ENCODE measurements around the gene P2RY2.

The P2RY2 gene

GRCh38 chr11:73176145-73176873, 41.8 kb upstream of the P2RY2 start:
- DNase-seq (ENCODE audit: insufficient read length, low spot score), result no peak
- FAIRE-seq, result no peak
- TF ChIP-seq POU2F2 (IDR thresholded peaks at IDR 0.05; ENCODE audit: low read depth, low read length) (no peak), POLR2A (IDR thresholded peaks at IDR 0.05; ENCODE audit: low read depth, low read length) (no peak), SPI1 (IDR thresholded peaks at IDR 0.05; ENCODE audit: low read depth, low read length) (no peak), POLR2AphosphoS5 (IDR thresholded peaks at IDR 0.05; ENCODE audit: low read depth, low read length) (no peak), TAF1 (IDR thresholded peaks at IDR 0.05; ENCODE audit: low read depth, low read length) (no peak), PAX5 (IDR thresholded peaks at IDR 0.05; ENCODE audit: insufficient read depth, low read length, severe bottlenecking) (no peak)

- FAIRE-seq (no peak), DNase-seq (ENCODE audit: insufficient read length, low spot score) (no peak)
- no peak for TF ChIP-seq POLR2AphosphoS5 (IDR thresholded peaks at IDR 0.05; ENCODE audit: low read depth, low read length)
- no peak for TF ChIP-seq TAF1 (IDR thresholded peaks at IDR 0.05; ENCODE audit: low read depth, low read length)
- no peak for TF ChIP-seq SPI1 (IDR thresholded peaks at IDR 0.05; ENCODE audit: low read depth, low read length)
- no peak for TF ChIP-seq POU2F2 (IDR thresholded peaks at IDR 0.05; ENCODE audit: low read depth, low read length)
- TF ChIP-seq PAX5 (IDR thresholded peaks at IDR 0.05; ENCODE audit: insufficient read depth, low read length, severe bottlenecking), result no peak
- no peak for TF ChIP-seq POLR2A (IDR thresholded peaks at IDR 0.05; ENCODE audit: low read depth, low read length)
Observed at GRCh38 chr11:73176874-73177155, 41.3 kb upstream of the P2RY2 start.

GRCh38 chr11:73177380-73177777, 40.7 kb upstream of the P2RY2 start:
- no peak for DNase-seq (ENCODE audit: insufficient read length, low spot score)
- FAIRE-seq, result no peak
- TF ChIP-seq PAX5 (IDR thresholded peaks at IDR 0.05; ENCODE audit: insufficient read depth, low read length, severe bottlenecking), result no peak
- no peak for TF ChIP-seq POU2F2 (IDR thresholded peaks at IDR 0.05; ENCODE audit: low read depth, low read length)
- no peak for TF ChIP-seq SPI1 (IDR thresholded peaks at IDR 0.05; ENCODE audit: low read depth, low read length)
- no peak for TF ChIP-seq POLR2AphosphoS5 (IDR thresholded peaks at IDR 0.05; ENCODE audit: low read depth, low read length)
- TF ChIP-seq POLR2A (IDR thresholded peaks at IDR 0.05; ENCODE audit: low read depth, low read length), result no peak
- no peak for TF ChIP-seq TAF1 (IDR thresholded peaks at IDR 0.05; ENCODE audit: low read depth, low read length)

- TF ChIP-seq POU2F2 (IDR thresholded peaks at IDR 0.05; ENCODE audit: low read depth, low read length), result peak; percentile 14; the same call in 1 of the 2 replicates
- no peak for TF ChIP-seq SPI1 (IDR thresholded peaks at IDR 0.05; ENCODE audit: low read depth, low read length)
- no peak for TF ChIP-seq POLR2A (IDR thresholded peaks at IDR 0.05; ENCODE audit: low read depth, low read length)
- no peak for TF ChIP-seq POLR2AphosphoS5 (IDR thresholded peaks at IDR 0.05; ENCODE audit: low read depth, low read length)
- FAIRE-seq (peak; percentile 95), DNase-seq (ENCODE audit: insufficient read length, low spot score) (peak; percentile 80)
Observed at GRCh38 chr11:73177778-73178539, 40.1 kb upstream of the P2RY2 start.

- TF ChIP-seq POLR2A (IDR thresholded peaks at IDR 0.05; ENCODE audit: low read depth, low read length) (no peak), SPI1 (IDR thresholded peaks at IDR 0.05; ENCODE audit: low read depth, low read length) (no peak), POU2F2 (IDR thresholded peaks at IDR 0.05; ENCODE audit: low read depth, low read length) (no peak), TAF1 (IDR thresholded peaks at IDR 0.05; ENCODE audit: low read depth, low read length) (no peak), PAX5 (IDR thresholded peaks at IDR 0.05; ENCODE audit: insufficient read depth, low read length, severe bottlenecking) (no peak), POLR2AphosphoS5 (IDR thresholded peaks at IDR 0.05; ENCODE audit: low read depth, low read length) (no peak)
- FAIRE-seq (no peak), DNase-seq (ENCODE audit: insufficient read length, low spot score) (no peak)
Observed at GRCh38 chr11:73178681-73179080, 39.4 kb upstream of the P2RY2 start.

GRCh38 chr11:73182824-73183321, 35.2 kb upstream of the P2RY2 start:
- DNase-seq (ENCODE audit: insufficient read length, low spot score), result no peak
- TF ChIP-seq POLR2A (IDR thresholded peaks at IDR 0.05; ENCODE audit: low read depth, low read length), result no peak
- TF ChIP-seq POLR2AphosphoS5 (IDR thresholded peaks at IDR 0.05; ENCODE audit: low read depth, low read length), result no peak
- no peak for TF ChIP-seq PAX5 (IDR thresholded peaks at IDR 0.05; ENCODE audit: insufficient read depth, low read length, severe bottlenecking)
- no peak for TF ChIP-seq TAF1 (IDR thresholded peaks at IDR 0.05; ENCODE audit: low read depth, low read length)
- TF ChIP-seq SPI1 (IDR thresholded peaks at IDR 0.05; ENCODE audit: low read depth, low read length), result no peak
- TF ChIP-seq POU2F2 (IDR thresholded peaks at IDR 0.05; ENCODE audit: low read depth, low read length), result no peak
- no peak for FAIRE-seq

- TF ChIP-seq SPI1 (IDR thresholded peaks at IDR 0.05; ENCODE audit: low read depth, low read length), result peak; percentile 67
- TF ChIP-seq PAX5 (IDR thresholded peaks at IDR 0.05; ENCODE audit: insufficient read depth, low read length, severe bottlenecking), result no peak
- TF ChIP-seq POU2F2 (IDR thresholded peaks at IDR 0.05; ENCODE audit: low read depth, low read length), result 0 out of 2 replicates have a peak, but pooled peaks have one; percentile 18
- DNase-seq (ENCODE audit: insufficient read length, low spot score), result peak; percentile 39
- FAIRE-seq, result peak; percentile 93
Observed at GRCh38 chr11:73184953-73185671, 33.0 kb upstream of the P2RY2 start.

- TF ChIP-seq TAF1 (IDR thresholded peaks at IDR 0.05; ENCODE audit: low read depth, low read length), result no peak
- no peak for TF ChIP-seq POLR2A (IDR thresholded peaks at IDR 0.05; ENCODE audit: low read depth, low read length)
- FAIRE-seq, result no peak
- DNase-seq (ENCODE audit: insufficient read length, low spot score), result no peak
Observed at GRCh38 chr11:73185680-73186293, 32.3 kb upstream of the P2RY2 start.

- FAIRE-seq, result no peak
Observed at GRCh38 chr11:73186294-73186850, 31.7 kb upstream of the P2RY2 start.

More at GRCh38 chr11:73186294-73186850, 31.7 kb upstream of the P2RY2 start:
- TF ChIP-seq POU2F2 (IDR thresholded peaks at IDR 0.05; ENCODE audit: low read depth, low read length) (no peak), SPI1 (IDR thresholded peaks at IDR 0.05; ENCODE audit: low read depth, low read length) (peak; percentile 21; the same call in 1 of the 2 replicates)
- DNase-seq (ENCODE audit: insufficient read length, low spot score), result no peak
